D341Med (cell line): ENCODE measurements around the gene YWHAQ.
"Not testable (repeated sequence)": the region's sequence is repeated elsewhere in the genome, so short reads cannot be mapped to it uniquely, and the experiment has no call there.

Experiments used
- DNase-seq: peaks from one replicate; pipeline ENCODE4 v3.0.0; 2012; ENCODE audit warnings: low spot score

YWHAQ gene

GRCh38 chr2:9552219-9553178 is 78.3 kb downstream of the YWHAQ start:
- no peak for DNase-seq

- DNase-seq, result not testable (repeated sequence)
Observed at GRCh38 chr2:9550859-9551391, 79.9 kb downstream of the YWHAQ start.

- DNase-seq, result no peak
Observed at GRCh38 chr2:9549420-9549819, 81.4 kb downstream of the YWHAQ start.

GRCh38 chr2:9548506-9548905 is 82.3 kb downstream of the YWHAQ start:
- no peak for DNase-seq

GRCh38 chr2:9547262-9547991 is 83.4 kb downstream of the YWHAQ start:
- DNase-seq, result no peak

GRCh38 chr2:9545502-9545901 is 85.3 kb downstream of the YWHAQ start:
- DNase-seq, result no peak

GRCh38 chr2:9543557-9543956 is 87.2 kb downstream of the YWHAQ start:
- no peak for DNase-seq

GRCh38 chr2:9539531-9539930 is 91.3 kb downstream of the YWHAQ start:
- DNase-seq, result no peak

GRCh38 chr2:9538000-9538507 is 92.7 kb downstream of the YWHAQ start:
- no peak for DNase-seq

GRCh38 chr2:9536504-9536903 is 94.3 kb downstream of the YWHAQ start:
- DNase-seq, result no peak

- DNase-seq, result no peak
Observed at GRCh38 chr2:9535177-9535576, 95.6 kb downstream of the YWHAQ start.
